Measurements from ENCODE around the gene MAN1A2. TPM values are rescaled to one million over a fixed set of nuclear protein-coding genes. Genes with fewer than 3 reads are reported as not detected.

The MAN1A2 gene
- polyA plus RNA-seq, 1 experiment, result 40.7 TPM

- H3K9me3 ChIP-seq (ENCODE audit: control insufficient read depth, insufficient read depth, low read length), result no peaks in the 10 kb centered on the region
These were observed 193.8 kb downstream of the MAN1A2 start for GRCh38 chr1:117561071-117561470.

DNA sequence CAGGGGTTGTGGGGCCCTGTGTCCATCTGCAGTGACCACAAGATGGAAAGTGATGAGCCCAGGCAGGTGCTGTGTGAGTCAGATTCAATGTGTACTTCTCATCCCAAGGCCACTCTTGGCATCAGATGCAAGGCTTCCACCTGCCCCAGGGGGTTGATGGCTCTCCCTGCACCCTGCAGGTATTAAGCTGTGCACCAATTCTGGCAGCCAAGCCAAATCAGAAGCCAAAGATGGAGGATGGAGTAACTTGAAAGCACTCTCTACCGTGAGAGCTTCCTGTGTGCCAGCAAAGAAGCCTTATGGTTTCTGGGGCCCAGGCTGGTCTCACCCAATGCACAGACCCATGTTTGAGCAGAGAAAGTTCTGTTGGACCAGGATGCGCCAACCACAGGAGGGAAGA is 194.3 kb downstream of the MAN1A2 start:
- Histone ChIP-seq H3K27me3 (ENCODE audit: control insufficient read depth, insufficient read depth, low read length) (peaks cover 14% of the 10 kb centered on the region), H3K27ac (ENCODE audit: low read depth, low read length) (no peak overlapping the region), H3K4me3 (ENCODE audit: low read depth, low read length) (no peak overlapping the region), H3K9me3 (ENCODE audit: control insufficient read depth, insufficient read depth, low read length) (no peaks in the 10 kb centered on the region)
- ChIA-PET CTCF (interaction anchor here (1.2 kb wide), 1 partner anchor 26 kb away, joined by 5 read pairs; no protein-coding TSS in a partner anchor), POLR2A (no interaction called here)
- DNase-seq (ENCODE audit: low read depth, low spot score), result no peak
- TF ChIP-seq, protein P1, sequence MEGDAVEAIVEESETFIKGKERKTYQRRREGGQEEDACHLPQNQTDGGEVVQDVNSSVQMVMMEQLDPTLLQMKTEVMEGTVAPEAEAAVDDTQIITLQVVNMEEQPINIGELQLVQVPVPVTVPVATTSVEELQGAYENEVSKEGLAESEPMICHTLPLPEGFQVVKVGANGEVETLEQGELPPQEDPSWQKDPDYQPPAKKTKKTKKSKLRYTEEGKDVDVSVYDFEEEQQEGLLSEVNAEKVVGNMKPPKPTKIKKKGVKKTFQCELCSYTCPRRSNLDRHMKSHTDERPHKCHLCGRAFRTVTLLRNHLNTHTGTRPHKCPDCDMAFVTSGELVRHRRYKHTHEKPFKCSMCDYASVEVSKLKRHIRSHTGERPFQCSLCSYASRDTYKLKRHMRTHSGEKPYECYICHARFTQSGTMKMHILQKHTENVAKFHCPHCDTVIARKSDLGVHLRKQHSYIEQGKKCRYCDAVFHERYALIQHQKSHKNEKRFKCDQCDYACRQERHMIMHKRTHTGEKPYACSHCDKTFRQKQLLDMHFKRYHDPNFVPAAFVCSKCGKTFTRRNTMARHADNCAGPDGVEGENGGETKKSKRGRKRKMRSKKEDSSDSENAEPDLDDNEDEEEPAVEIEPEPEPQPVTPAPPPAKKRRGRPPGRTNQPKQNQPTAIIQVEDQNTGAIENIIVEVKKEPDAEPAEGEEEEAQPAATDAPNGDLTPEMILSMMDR (IDR thresholded peaks at IDR 0.05; ENCODE audit: low read depth, low read length), result no peak

More at GRCh38 chr1:117561071-117561470, 193.8 kb downstream of the MAN1A2 start:
- POLR2A ChIA-PET, result no interaction called here
- CTCF ChIA-PET, result interaction anchor here (0.8 to 1.2 kb wide), 2 partner anchors 26 to 27 kb away, joined by 3 to 5 read pairs; no protein-coding TSS in a partner anchor
- TF ChIP-seq, protein P1 (IDR thresholded peaks at IDR 0.05; ENCODE audit: low read depth, low read length), result no peak
- H3K27ac ChIP-seq (ENCODE audit: low read depth, low read length), result no peak overlapping the region
- DNase-seq (ENCODE audit: low read depth, low spot score), result no peak
- H3K4me3 ChIP-seq (ENCODE audit: low read depth, low read length), result no peak overlapping the region
- H3K27me3 ChIP-seq (ENCODE audit: control insufficient read depth, insufficient read depth, low read length), result peaks cover 14% of the 10 kb centered on the region

- H3K4me3 ChIP-seq (ENCODE audit: low read depth, low read length), result no peak overlapping the region
- ChIA-PET CTCF (no interaction called here), POLR2A (no interaction called here)
- TF ChIP-seq, protein P1 (IDR thresholded peaks at IDR 0.05; ENCODE audit: low read depth, low read length), result no peak
- no peak for DNase-seq (ENCODE audit: low read depth, low spot score)
- H3K27me3 ChIP-seq (ENCODE audit: control insufficient read depth, insufficient read depth, low read length), result peaks cover 17% of the 10 kb centered on the region
- no peak overlapping the region for H3K27ac ChIP-seq (ENCODE audit: low read depth, low read length)
- H3K9me3 ChIP-seq (ENCODE audit: control insufficient read depth, insufficient read depth, low read length), result no peaks in the 10 kb centered on the region
These were observed 195.6 kb downstream of the MAN1A2 start for GRCh38 chr1:117562581-117563491.

DNA sequence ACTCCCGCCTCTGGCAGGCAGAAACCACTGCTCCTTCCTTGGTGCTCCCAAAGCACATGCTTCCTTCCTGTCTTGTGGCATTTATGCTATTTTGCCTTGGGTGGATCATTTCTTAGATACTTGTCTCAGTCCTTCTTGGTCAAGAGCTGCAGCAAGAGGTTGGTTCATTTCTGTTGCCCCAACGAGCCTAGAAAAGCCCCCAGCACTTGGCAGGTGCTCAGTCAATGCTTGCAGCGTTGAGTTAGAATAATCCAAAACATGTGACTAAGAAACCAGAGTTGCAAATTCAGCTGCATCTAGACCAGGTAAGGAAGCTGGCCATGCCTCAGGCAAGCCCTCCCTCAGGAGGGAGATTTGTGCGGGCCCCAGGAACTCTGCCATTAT is 196.2 kb downstream of the MAN1A2 start:
- Histone ChIP-seq H3K9me3 (ENCODE audit: control insufficient read depth, insufficient read depth, low read length) (no peaks in the 10 kb centered on the region), H3K4me3 (ENCODE audit: low read depth, low read length) (no peak overlapping the region), H3K27ac (ENCODE audit: low read depth, low read length) (no peak overlapping the region), H3K27me3 (ENCODE audit: control insufficient read depth, insufficient read depth, low read length) (peaks cover 17% of the 10 kb centered on the region)
- no peak for DNase-seq (ENCODE audit: low read depth, low spot score)
- TF ChIP-seq, protein P1 (IDR thresholded peaks at IDR 0.05; ENCODE audit: low read depth, low read length), result no peak
- POLR2A ChIA-PET, result no interaction called here
- CTCF ChIA-PET, result no interaction called here

Data from AG04450 (cell line).